H1 (cell line): ENCODE data around the gene MALT1. TPM values are rescaled to one million over a fixed set of nuclear protein-coding genes. Genes with fewer than 3 reads are reported as not detected.

Source experiments
- CTCF ChIA-PET: fragments of 300-600 bp; sonication (Branson Sonifier 250); formaldehyde crosslinking; loops from one replicate; lab custom pipeline; 2021; ENCODE audit not compliant: partially characterized antibody; lab: Charles Lee
- POLR2A ChIA-PET: fragments of 300-600 bp; sonication (Branson Sonifier 250); formaldehyde crosslinking; loops from one replicate; lab custom pipeline; 2021; ENCODE audit warnings: inconsistent platforms; ENCODE audit not compliant: partially characterized antibody; lab: Charles Lee
- DNase-seq, 2 experiments: peaks; one replicate each; pipeline versions ENCODE4 v3.0.0 to v3.0.0-alpha.2; 2010 to 2022; ENCODE audit warnings: low spot score in 2 of 2, low read depth in 1 of 2, mixed read lengths in 1 of 2
- FAIRE-seq: peaks from 2 replicates; lab custom pipeline; 2011; peaks lifted over from hg19 to GRCh38; lab: Jason Lieb, UNC
- H2AFZ ChIP-seq: 2 replicates; pipeline ENCODE4 v1.8.1; 2012; ENCODE audit warnings: low read length, inconsistent platforms
- H2AK5ac ChIP-seq: 2 replicates; pipeline ENCODE4 v1.6.1; 2013; ENCODE audit warnings: low read depth, low read length
- H2BK120ac ChIP-seq: replicated peaks from 2 replicates; pipeline ENCODE3; 2013; ENCODE audit warnings: low read depth, low read length, inconsistent platforms
- H2BK12ac ChIP-seq: 2 replicates; pipeline ENCODE4 v1.6.1; 2013; ENCODE audit warnings: low read depth, low read length
- H2BK15ac ChIP-seq: 2 replicates; pipeline ENCODE4 v1.6.1; 2013; ENCODE audit warnings: low read length
- H2BK20ac ChIP-seq: 2 replicates; pipeline ENCODE4 v1.6.1; 2013; ENCODE audit warnings: low read length
- H2BK5ac ChIP-seq: 2 replicates; pipeline ENCODE4 v1.6.1; 2013; ENCODE audit warnings: low read depth, low read length
- H3K14ac ChIP-seq: 2 replicates; pipeline ENCODE4 v1.6.1; 2013; ENCODE audit warnings: inconsistent platforms; ENCODE audit not compliant: insufficient read length
- H3K18ac ChIP-seq: 2 replicates; pipeline ENCODE4 v1.6.1; 2013; ENCODE audit warnings: low read length; ENCODE audit errors: extremely low read depth
- H3K23ac ChIP-seq: 2 replicates; pipeline ENCODE4 v1.6.1; 2013; ENCODE audit warnings: inconsistent platforms; ENCODE audit not compliant: insufficient read length
- H3K23me2 ChIP-seq: 2 replicates; pipeline ENCODE4 v1.6.1; 2013; ENCODE audit warnings: low read depth, low read length
- H3K27ac ChIP-seq: 2 replicates; pipeline ENCODE4 v1.6.1; 2011; ENCODE audit warnings: low read depth, low read length, inconsistent platforms
- H3K27me3 ChIP-seq, 4 experiments: replicated peaks in 1 of 4; 1 replicate in 1 of 4; 2 replicates in 3 of 4; pipeline versions ENCODE4 v1.6.1 to v1.8.1; 2011 to 2013; ENCODE audit warnings: low read length in 3 of 4, mild to moderate bottlenecking in 3 of 4, inconsistent platforms in 2 of 4, mixed read lengths in 2 of 4, moderate library complexity in 1 of 4; ENCODE audit not compliant: control insufficient read depth in 3 of 4, insufficient read depth in 3 of 4; ENCODE audit errors: extremely low read depth in 1 of 4
- H3K36me3 ChIP-seq, 4 experiments: 2 replicates each; pipeline versions ENCODE4 v1.6.1 to v1.8.1; 2011 to 2013; ENCODE audit warnings: mild to moderate bottlenecking in 4 of 4, low read length in 3 of 4, moderate library complexity in 2 of 4, control low read depth in 1 of 4, inconsistent platforms in 1 of 4; ENCODE audit not compliant: insufficient read depth in 4 of 4, control insufficient read depth in 2 of 4
- H3K4ac ChIP-seq: replicated peaks from 2 replicates; pipeline ENCODE3; 2013; ENCODE audit warnings: low read length, low read depth, mixed read lengths, inconsistent platforms; ENCODE audit not compliant: insufficient read length
- H3K4me1 ChIP-seq, 4 experiments: replicated peaks in 1 of 4; 1 replicate in 1 of 4; 2 replicates in 3 of 4; pipeline versions ENCODE4 v1.6.1 to v1.8.1; 2011 to 2013; ENCODE audit warnings: low read length in 3 of 4, inconsistent platforms in 2 of 4, mixed read lengths in 1 of 4; ENCODE audit not compliant: insufficient read depth in 4 of 4, control insufficient read depth in 3 of 4
- H3K4me2 ChIP-seq, 2 experiments: 2 replicates each; pipeline versions ENCODE4 v1.6.1 to v1.8.1; 2011 to 2013; ENCODE audit warnings: low read depth in 2 of 2, low read length in 2 of 2, control low read depth in 1 of 2, inconsistent platforms in 1 of 2, mild to moderate bottlenecking in 1 of 2; ENCODE audit not compliant: insufficient read depth in 1 of 2
- H3K4me3 ChIP-seq, 4 experiments: fragments of 200-600, 300-600 bp in 1 of 4; sonication (generic), shearing (Covaris generic), sonication (Bioruptor Twin) in 1 of 4; 2 replicates each; pipeline versions ENCODE4 v1.5.1 to v1.8.1; 2011 to 2016; ENCODE audit warnings: low read length in 4 of 4, low read depth in 3 of 4, control low read depth in 2 of 4, inconsistent platforms in 2 of 4, mild to moderate bottlenecking in 2 of 4, mixed read lengths in 1 of 4, moderate library complexity in 1 of 4; ENCODE audit not compliant: insufficient read depth in 2 of 4; ENCODE audit errors: extremely low read depth in 1 of 4
- H3K56ac ChIP-seq: replicated peaks from 2 replicates; pipeline ENCODE3; 2013; ENCODE audit warnings: low read depth, mild to moderate bottlenecking, mixed read lengths, low read length, inconsistent platforms; ENCODE audit not compliant: insufficient read length
- H3K79me1 ChIP-seq: 2 replicates; pipeline ENCODE4 v1.6.1; 2013; ENCODE audit warnings: low read depth, low read length, control low read depth
- H3K79me2 ChIP-seq, 2 experiments: 2 replicates each; pipeline versions ENCODE4 v1.6.1 to v1.8.1; 2012 to 2013; ENCODE audit warnings: low read length in 2 of 2, mild to moderate bottlenecking in 2 of 2, inconsistent platforms in 1 of 2; ENCODE audit not compliant: insufficient read depth in 2 of 2, control insufficient read depth in 1 of 2
- H3K9ac ChIP-seq, 4 experiments: replicated peaks in 1 of 4; 1 replicate in 1 of 4; 2 replicates in 3 of 4; pipeline versions ENCODE4 v1.6.1 to v1.8.1; 2011 to 2013; ENCODE audit warnings: low read depth in 3 of 4, low read length in 3 of 4, control low read depth in 2 of 4, mild to moderate bottlenecking in 2 of 4, moderate library complexity in 2 of 4, inconsistent platforms in 1 of 4; ENCODE audit errors: extremely low read depth in 1 of 4
- H3K9me3 ChIP-seq, 2 experiments: 2 replicates each; pipeline versions ENCODE4 v1.6.1 to v1.8.1; 2012 to 2013; ENCODE audit warnings: mild to moderate bottlenecking in 2 of 2, moderate library complexity in 2 of 2, control low read depth in 1 of 2, inconsistent platforms in 1 of 2, low read depth in 1 of 2, low read length in 1 of 2, mixed read lengths in 1 of 2; ENCODE audit not compliant: insufficient read depth in 2 of 2
- H4K20me1 ChIP-seq, 2 experiments: replicated peaks in 1 of 2; 2 replicates each; pipeline versions ENCODE3 to v1.8.1; 2011 to 2013; ENCODE audit warnings: inconsistent platforms in 2 of 2, low read length in 2 of 2, mild to moderate bottlenecking in 1 of 2; ENCODE audit not compliant: insufficient read depth in 2 of 2, control insufficient read depth in 1 of 2
- H4K5ac ChIP-seq: 2 replicates; pipeline ENCODE4 v1.6.1; 2013; ENCODE audit warnings: low read length, low read depth, mixed read lengths, inconsistent platforms; ENCODE audit not compliant: insufficient read length
- H4K8ac ChIP-seq: 2 replicates; pipeline ENCODE4 v1.8.0; 2013; ENCODE audit warnings: mild to moderate bottlenecking, moderate library complexity, low read length, inconsistent platforms; ENCODE audit not compliant: insufficient read depth; ENCODE audit errors: extremely low read depth
- H4K91ac ChIP-seq: replicated peaks from 2 replicates; pipeline ENCODE3; 2013; ENCODE audit warnings: low read length, mixed read lengths, inconsistent platforms; ENCODE audit not compliant: insufficient read length
- ASH2L ChIP-seq: fragments of 200-600, 300-600 bp; sonication (generic); IDR thresholded peaks from one replicate; pipeline ENCODE4 v1.7.1; 2017; ENCODE audit warnings: low read length
- BRCA1 ChIP-seq: IDR thresholded peaks from 2 replicates; pipeline ENCODE4 v1.6.1; 2012; ENCODE audit warnings: low read depth, low read length, improper control_type of control experiment
- CREB1 ChIP-seq: IDR thresholded peaks from 2 replicates; pipeline ENCODE4 v1.6.1; 2012; ENCODE audit warnings: inconsistent platforms
- EGR1 ChIP-seq: IDR thresholded peaks from 2 replicates; pipeline ENCODE4 v1.6.1; 2011; ENCODE audit warnings: low read depth, low read length, borderline replicate concordance
- FOSL1 ChIP-seq: IDR thresholded peaks from 2 replicates; pipeline ENCODE4 v1.6.1; 2011; ENCODE audit warnings: mild to moderate bottlenecking, low read depth, low read length, moderate library complexity; ENCODE audit not compliant: insufficient read depth
- KDM1A ChIP-seq: fragments of 200-600, 300-600 bp; sonication (generic); IDR thresholded peaks from 2 replicates; pipeline ENCODE4 v1.7.1; 2016; ENCODE audit warnings: mild to moderate bottlenecking, low read length, borderline replicate concordance
- KDM4A ChIP-seq: IDR thresholded peaks from one replicate; pipeline ENCODE4 v1.7.1; 2012; ENCODE audit warnings: low read depth, mild to moderate bottlenecking, moderate library complexity, low read length, inconsistent platforms; ENCODE audit not compliant: severe bottlenecking
- TAF1 ChIP-seq: IDR thresholded peaks from 2 replicates; pipeline ENCODE4 v1.6.1; 2011; ENCODE audit warnings: mild to moderate bottlenecking, low read depth, low read length
- WGBS, 2 experiments: shearing (Covaris generic) in 1 of 2; methylation state at CpG; one replicate each; pipeline versions ENCODE4 v1.1.6 to v1.1.7; 2013 to 2015; ENCODE audit warnings: low lambda C conversion rate in 2 of 2, mixed read lengths in 2 of 2, inconsistent platforms in 1 of 2, low coverage in 1 of 2, missing lambda C conversion rate in 1 of 2; ENCODE audit not compliant: insufficient replicate concordance in 2 of 2, insufficient coverage in 1 of 2, insufficient read length in 1 of 2; ENCODE audit errors: extremely low coverage in 1 of 2, missing lambda C conversion rate in 1 of 2; 5-methylcytosine and 5-hydroxymethylcytosine counted together
- polyA plus RNA-seq, 7 experiments: library from polyadenylated mRNA; depleted of rRNA in 3 of 7; stranded (reverse) in 5 of 7; unstranded in 2 of 7; fragments of >200 nt in 5 of 7; fragments of 200-250 nt in 2 of 7; gene quantifications; 1 replicate in 5 of 7; 2 replicates in 1 of 7; 4 replicates in 1 of 7; pipeline versions ENCODE4 v1.2.1 to v1.2.3, GENCODE V29; 2011 to 2013; ENCODE audit warnings: missing spikeins in 2 of 7, mixed read lengths in 2 of 7
- total RNA-seq: library from RNA; stranded (reverse); fragmentation: NEBNext Ultra II Directional; extraction: Animal tissue kit (Norgen Biotek cat#: 25700); gene quantifications from 2 replicates; pipeline ENCODE4 v1.2.1, GENCODE V29; 2021

Gene MALT1
- total and polyA plus RNA-seq, 2 of the 8 experiments (the other 6 are each of a cell fraction or from before 2014, with no cell fraction given), result 10.7 to 25.9 TPM

DNA sequence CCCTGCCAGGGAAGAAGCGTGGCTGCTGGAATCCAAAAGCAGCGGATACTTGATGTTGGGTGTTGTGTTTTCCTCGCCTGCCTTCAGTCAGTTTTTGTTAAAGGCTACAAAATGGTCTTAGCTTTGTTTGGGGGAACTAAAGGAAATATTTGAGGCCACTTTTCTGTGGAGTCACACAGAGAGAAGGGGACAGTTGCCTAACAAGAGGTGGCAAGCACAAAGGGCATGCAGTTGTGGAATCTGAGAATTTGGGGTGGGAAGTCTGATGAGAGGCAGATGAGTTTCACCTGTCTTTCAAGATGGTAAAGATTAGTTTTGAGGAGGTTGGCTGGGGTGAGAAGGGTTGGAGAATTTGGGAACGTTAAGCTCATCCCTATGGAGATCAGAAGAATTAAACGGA is 2.9 kb downstream of the MALT1 start:
- Histone ChIP-seq H2BK20ac (no peak overlapping the region), H3K4me3 (no peak overlapping the region), H2BK120ac (no peak overlapping the region), H3K9ac (no peak overlapping the region), H3K23ac (no peak overlapping the region), H3K36me3 (no peaks in the 10 kb centered on the region), H3K4me1 (peaks cover 0 to 5% (median 2%) of the 10 kb centered on the region in 4 experiments; a peak in 5 of 7 replicates), H3K23me2 (peaks cover 8% of the 10 kb centered on the region), H2BK5ac (no peak overlapping the region), H3K4ac (no peak overlapping the region), H3K79me1 (0 out of 2 replicates have a peak, but pooled peaks cover 2% of the 10 kb centered on the region), H3K27me3 (no peaks in the 10 kb centered on the region), H2BK12ac (no peak overlapping the region), H3K4me2 (no peak overlapping the region), H3K27ac (no peak overlapping the region), H3K18ac (no peak overlapping the region; the same call in 1 of the 2 replicates), H4K91ac (no peak overlapping the region), H3K9me3 (no peaks in the 10 kb centered on the region), H4K8ac (peak overlapping the region; percentile 43; the same call in 1 of the 2 replicates), H2AFZ (no peak overlapping the region), H2BK15ac (no peak overlapping the region), H2AK5ac (no peak overlapping the region), H3K79me2 (peaks cover 0 to 66% of the 10 kb centered on the region in 2 experiments; a peak in 2 of 4 replicates), H4K20me1 (no peaks in the 10 kb centered on the region), H4K5ac (no peak overlapping the region), H3K14ac (no peak overlapping the region), H3K56ac (no peak overlapping the region)
- POLR2A ChIA-PET, result interaction anchor here (0.5 to 1.3 kb wide), 3 partner anchors 23 to 334 kb away, joined by 3 to 4 read pairs (median 3); no protein-coding TSS in a partner anchor
- TF ChIP-seq BRCA1, result no peak
- no peak for TF ChIP-seq ASH2L
- TF ChIP-seq EGR1, result no peak
- TF ChIP-seq CREB1, result no peak
- no peak for TF ChIP-seq TAF1
- TF ChIP-seq FOSL1, result no peak
- no peak for TF ChIP-seq KDM1A
- no peak for TF ChIP-seq KDM4A
- CTCF ChIA-PET, result interaction anchor here (0.7 to 1.2 kb wide), 2 partner anchors 13 to 177 kb away, joined by 3 to 4 read pairs; no protein-coding TSS in a partner anchor
- no peak for DNase-seq
- no peak for FAIRE-seq
- 90% methylated on average over 5 of the region's 5 CpGs; no CpG with 5 or more reads in 1 of the 2 experiments for whole genome bisulfite sequencing, 2 experiments
